A172 (cell line): ENCODE measurements around the gene SPATC1L. TPM values are rescaled to one million over a fixed set of nuclear protein-coding genes. Genes with fewer than 3 reads are reported as not detected.

ENCODE experiments used
- DNase-seq: peaks from one replicate; pipeline ENCODE4 v3.0.0-alpha.2; 2015; ENCODE audit warnings: low spot score
- total RNA-seq: library from RNA; depleted of rRNA; stranded (reverse); fragments of >200 nt; shearing (Covaris generic); gene quantifications from 2 replicates; pipeline ENCODE4 v1.2.3, GENCODE V29; 2014

Gene SPATC1L
- total RNA-seq, 1 experiment from 2014 or later = 16.0 TPM

DNA sequence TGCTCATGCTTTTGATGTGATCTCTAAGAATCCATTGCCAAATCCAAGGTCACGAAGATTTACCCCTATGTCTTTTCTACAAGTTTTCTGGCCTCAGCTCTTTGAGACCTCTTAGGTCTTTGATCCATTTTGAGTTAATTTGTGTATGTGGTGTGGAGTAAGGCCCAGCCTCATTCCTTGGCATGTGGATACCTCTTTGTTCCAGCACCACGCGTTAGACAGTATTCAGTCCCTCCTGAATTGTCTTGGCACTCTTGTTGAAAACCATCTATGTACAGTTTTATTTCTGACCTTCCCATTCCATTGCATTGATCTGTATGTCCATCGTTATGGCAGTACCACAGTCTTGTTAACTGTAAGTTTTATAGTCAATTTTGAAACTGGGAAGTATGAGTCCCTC lies 20.9 kb downstream of the SPATC1L start:
- DNase-seq = no peak

DNA sequence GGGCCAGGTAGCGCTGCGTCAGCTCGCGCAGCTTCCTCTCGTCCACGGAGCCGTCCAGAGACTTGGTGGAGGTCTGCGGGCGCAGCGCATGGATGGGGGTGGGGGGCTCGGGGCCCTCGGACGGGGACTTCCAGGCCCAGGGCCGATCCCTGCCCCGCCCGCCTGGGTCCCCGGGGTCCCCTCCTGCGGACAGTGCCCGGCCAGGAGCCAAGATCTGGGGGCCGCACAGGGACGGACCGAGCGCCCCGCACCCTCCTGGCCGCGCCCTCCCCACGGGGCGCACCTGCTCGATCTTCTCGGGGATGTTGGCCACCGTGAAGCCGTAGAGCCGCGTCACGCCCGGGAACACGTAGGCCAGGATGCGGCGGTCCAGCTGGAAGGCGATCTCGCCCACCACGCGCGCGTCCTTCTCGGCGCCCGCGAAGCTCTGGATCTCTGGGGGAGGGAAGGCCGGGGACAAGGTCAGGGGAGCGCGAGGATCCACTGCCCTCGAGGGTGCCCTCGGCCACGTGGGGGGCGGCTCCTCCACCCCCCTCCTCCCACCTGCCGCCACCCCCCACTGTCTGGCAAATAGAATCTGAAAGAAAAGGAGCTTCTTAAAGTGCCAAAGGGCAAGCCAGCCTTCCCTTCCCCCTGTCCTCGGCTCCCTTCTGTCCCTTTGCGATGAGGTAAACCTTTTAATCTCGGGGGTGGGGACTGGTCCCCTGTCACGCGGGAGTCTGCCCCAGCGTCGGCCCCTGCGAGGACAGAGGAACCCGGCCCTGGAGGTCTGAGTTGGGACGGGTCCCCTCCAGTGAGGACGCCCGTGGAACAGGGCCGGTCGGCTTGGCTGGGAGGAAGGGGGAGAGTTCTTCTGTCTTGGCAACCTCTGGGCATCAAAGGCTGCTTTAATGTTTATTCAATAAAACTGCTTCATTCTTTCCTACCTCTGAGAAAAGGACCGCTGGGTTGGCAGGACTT lies 22.3 kb downstream of the SPATC1L start:
- DNase-seq = no peak

DNA sequence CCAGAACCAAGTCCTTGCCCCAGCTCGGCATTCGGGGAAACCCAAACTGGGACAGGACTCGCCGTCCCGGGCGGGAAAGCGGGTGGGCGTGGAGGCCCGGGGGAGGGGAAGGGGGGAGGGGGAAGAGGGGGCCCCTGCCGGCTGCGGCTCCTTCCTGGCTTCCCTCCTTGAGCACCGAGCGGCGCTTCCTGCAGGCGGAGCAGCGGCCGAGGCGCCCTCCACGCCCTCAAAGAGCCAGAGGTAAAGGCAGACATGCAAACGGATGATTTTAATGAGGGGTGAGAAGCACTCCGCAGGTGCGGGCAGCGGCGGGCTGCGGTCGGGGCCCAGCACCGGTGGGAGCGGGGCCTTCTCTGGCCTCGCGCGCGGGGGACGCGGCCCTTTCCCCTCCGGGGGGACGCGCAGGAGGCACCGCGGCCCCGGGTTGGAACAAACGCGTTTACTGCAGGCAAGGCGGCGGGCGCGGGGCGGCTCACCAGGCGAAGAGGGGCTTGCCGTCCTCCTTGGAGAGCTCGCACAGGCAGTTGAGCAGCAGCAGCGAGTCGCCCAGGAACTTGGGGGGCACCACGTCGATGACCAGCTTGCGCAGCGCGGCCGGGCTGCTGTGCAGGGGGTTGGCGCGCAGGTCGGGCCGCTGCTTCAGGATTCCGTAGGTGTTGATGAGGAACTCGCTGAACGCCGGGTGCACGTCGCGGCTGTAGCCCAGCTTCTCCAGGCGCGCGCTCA lies 23.2 kb downstream of the SPATC1L start:
- no peak for DNase-seq

DNA sequence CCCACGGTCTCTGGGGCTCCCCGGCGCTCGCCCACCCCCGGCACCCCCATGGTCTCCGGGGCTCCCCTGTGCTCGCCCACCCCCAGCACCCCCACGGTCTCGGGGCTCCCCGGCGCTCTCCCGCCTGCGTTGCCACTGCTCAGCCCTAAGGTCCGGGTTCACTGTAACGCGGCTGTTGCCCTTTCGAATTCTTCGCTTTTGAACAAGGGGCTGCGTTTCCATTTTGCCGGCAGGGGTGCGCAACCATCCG lies 23.7 kb downstream of the SPATC1L start:
- no peak for DNase-seq

DNA sequence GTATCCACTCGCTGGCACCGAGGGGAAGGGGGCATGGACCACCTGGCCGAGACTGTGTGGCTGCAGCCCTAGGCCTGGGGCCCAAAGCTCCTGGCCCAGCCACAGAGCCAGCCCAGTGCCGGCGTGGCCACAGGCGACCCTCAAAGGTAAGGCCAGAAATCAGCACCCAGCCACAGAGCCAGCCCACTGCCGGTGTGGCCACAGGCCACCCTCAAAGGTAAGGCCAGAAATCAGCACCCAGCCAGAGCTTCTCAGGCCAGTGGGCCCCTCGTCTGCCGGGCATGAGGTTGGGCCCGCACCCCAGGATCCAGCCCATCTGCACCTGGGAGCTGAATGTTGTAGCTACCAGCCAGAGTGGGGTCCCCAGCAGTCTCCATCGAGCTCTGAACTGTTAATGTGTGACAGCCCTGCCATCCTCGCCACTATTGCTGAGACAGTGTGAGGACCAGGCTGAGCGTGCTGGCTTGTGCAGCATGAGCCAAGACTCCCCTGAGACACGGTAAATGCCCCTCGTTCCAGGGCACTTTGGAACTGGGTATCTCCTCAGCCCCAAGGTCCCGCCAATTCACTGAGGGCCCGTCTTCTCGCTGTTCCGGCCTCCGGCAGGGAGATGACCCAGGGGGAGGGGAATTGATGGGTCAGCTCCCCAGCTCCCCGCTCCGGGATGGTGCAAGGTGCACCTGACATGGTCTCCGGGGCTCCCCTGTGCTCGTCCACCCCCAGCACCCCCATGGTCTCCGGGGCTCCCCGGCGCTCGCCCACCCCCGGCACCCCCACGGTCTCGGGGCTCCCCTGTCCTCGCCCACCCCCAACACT lies 24.2 kb downstream of the SPATC1L start:
- DNase-seq = no peak

DNA sequence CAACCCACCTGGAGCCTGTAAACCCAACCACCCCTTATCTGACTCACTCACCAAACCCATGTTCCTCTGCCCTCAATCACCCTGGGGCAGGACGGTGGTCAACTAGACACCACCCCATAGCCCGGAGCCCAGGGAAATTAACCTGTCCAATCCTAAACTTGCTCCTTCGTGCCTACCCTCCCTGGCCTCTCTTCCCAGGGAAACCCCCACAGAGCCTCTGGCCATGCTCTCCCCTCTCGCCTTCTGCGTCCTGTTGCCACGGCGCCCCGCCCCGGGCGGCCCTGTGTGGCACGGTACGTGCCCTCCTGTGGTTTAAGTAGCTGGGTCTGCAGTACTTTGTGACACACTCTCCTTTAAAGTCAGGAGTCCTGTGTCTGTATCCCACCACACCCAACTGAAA lies 24.9 kb downstream of the SPATC1L start:
- no peak for DNase-seq

DNA sequence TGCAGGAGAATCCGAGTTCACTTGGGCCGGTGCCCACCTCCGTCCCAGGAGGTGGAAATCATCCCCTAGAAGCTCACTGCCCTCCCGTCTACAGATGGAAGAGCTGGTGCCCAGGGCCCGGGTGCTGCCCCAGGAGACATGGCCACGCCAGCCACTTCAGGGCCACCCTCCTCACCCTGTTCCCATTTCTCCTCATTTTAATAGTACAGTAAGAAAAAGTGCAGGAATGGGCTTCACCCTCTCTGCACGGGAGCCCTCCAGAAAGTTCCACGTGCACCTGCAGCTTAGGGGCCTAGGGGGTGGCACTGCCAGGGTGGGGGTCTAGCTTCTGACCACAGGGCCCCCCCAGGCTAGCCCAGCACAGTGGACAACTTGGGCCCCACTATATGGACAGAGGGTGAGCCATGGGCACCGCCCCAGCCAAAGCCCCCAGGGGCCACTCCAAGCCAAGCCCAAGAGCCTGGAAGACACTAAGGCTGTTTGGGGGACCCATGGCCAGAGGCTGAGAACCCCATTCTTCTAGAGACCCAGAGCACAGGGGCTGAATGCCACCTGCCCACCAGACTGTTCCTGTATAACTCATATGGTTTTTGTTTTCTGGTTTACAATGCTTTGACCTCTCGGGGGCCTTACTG lies 25.5 kb downstream of the SPATC1L start:
- no peak for DNase-seq

DNA sequence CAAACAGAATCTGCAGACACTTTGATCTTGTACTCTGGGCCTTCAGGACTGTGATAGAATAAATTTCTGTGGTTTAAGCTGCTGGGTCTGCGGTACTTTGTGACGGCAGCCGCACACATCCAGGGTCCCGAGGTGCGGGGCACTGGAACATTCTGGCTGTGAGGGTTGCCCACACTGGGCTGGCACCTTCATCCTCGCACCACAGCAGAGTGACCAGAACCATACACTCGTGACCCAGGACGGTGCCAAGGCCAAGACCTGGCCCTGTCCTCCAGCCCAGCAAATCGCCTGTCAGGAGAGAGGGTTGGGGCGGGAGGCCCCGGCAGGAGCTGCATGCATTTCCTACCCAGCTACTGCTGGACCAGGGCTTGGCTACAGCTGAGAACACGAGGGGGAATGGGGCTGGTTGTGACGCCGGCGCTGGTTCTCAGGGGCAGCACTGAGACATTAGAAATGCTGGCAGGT lies 26.2 kb downstream of the SPATC1L start:
- DNase-seq = no peak

DNA sequence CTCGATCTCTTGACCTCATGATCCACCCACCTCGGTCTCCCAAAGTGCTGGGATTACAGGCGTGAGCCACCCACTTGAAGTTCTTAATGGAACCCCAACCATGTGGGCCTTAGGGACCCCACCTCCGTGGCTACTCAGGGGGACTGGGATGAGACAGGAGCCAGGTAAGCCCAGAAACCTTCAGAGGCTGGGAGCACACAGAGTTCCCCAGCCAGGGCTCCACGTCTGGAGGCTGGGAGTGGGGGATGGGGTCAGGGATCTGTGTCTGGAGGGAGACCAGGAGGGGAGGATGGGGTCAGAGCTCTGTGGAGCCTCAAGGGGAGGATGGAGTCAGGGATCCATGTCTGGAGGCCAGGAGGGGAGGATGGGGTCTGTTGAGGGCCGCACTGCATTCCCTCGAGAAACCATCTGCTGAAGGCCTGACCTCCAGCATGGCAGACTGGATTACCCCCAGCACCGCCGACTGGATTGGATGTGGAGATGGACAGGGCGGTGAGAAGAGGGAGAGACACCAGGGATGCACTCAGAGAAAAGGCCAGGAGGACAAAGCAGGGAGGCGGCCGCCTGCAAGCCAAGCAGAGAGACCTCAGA lies 26.8 kb downstream of the SPATC1L start:
- DNase-seq = no peak

DNA sequence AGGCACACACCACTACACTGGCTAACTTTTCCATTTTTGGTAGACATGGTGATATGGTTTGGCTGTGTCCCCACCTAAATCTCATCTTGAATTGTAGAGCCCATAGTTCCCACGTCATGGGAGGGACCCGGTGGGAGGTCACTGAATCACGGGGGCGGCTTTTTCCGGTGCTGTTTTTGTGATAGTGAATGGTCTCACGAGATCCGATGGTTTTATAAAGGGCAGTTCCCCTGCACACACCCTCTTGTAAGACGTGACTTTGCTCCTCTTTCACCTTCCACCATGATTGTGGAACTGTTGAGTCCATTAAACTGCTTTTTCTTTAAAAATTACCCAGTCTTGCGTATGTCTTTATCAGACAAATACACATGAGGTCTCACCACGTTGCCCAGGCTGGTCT lies 27.6 kb downstream of the SPATC1L start:
- no peak for DNase-seq

DNA sequence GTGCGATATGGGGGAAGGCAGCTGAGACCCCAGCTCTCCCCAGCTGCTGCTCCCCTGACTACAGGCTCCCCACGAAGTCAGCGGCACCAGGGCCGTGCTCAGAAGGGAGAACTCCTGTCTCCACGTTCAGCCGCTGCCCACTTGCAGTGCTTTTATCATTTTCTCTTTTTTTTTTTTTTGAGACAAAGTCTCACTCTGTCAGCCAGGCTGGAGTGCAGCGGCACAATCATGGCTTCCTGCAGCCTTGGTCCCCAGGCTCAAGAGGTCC lies 27.9 kb downstream of the SPATC1L start:
- DNase-seq = no peak

DNA sequence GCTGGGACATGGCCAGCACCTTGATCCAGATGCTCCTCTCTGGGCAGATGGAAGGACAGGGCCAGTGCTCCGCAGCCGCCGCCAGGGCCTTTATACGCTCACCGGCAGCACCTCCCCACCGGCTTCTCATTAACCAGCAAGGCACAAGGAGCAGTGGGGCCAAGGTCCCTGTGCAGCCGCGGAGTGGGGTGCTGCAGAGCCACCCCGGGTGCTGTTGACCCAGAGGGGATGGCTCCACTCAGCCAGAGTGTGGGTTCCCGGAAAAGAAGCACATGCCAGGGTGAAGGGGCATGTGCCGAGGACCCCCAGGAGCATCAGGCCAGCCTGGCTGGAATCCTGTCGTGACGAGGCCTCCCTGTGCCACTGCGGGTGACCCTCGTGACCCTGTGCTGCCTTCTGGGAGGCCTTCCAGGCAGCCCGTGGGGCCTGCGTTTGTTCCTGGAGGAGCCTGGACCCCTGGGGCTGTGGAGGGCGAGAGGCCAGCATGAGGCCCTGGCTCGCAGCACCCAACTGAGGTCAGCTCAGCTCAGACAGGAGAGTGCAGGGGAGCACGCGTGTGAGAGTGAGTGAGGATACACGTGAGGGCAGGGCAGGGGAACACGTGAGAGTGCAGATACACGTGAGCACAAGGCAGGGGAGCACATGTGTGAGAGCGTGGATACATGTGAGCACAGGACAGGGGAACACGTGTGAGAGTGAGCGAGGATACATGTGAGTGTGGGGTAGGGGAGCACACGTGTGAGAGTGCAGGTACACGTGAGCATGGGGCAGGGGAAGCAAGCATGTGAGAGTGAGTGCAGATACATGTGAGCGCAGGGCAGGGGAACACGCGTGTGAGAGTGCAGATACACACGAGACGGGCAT lies 28.5 kb downstream of the SPATC1L start, which contains the start of gene FTCD:
Gene FTCD (minus strand): TSS at position 66 of the 864 bp plus-strand sequence. CDS start 56 bp downstream, at position 10.
- no peak for DNase-seq

DNA sequence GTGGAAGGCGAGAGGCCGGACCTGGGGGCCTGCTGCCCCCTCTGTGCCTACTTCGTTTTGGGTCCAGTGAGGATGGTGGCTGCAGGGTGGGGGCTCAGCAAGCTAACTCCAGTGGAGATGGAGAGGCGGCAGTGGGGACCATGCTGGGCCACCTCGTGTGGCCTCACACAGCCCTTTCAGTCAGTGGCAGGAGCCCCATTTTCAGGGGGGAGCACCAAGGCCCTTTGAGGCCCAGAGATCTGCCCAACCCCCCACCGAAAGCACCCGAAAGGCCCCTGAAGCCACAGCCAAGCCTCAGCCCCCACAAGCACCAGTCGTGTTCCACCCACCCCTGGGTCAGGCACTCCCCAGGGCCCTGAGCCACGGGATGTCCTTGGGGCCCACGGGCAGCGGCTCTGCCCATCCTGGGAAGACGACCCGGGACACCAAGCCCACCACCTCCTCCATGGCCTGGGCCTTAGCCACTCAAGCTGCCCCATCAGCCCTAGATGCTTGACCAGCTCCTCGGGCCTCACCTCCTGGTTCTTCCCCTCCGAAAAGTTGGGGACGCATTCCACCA lies 29.2 kb downstream of the SPATC1L start:
- no peak for DNase-seq

DNA sequence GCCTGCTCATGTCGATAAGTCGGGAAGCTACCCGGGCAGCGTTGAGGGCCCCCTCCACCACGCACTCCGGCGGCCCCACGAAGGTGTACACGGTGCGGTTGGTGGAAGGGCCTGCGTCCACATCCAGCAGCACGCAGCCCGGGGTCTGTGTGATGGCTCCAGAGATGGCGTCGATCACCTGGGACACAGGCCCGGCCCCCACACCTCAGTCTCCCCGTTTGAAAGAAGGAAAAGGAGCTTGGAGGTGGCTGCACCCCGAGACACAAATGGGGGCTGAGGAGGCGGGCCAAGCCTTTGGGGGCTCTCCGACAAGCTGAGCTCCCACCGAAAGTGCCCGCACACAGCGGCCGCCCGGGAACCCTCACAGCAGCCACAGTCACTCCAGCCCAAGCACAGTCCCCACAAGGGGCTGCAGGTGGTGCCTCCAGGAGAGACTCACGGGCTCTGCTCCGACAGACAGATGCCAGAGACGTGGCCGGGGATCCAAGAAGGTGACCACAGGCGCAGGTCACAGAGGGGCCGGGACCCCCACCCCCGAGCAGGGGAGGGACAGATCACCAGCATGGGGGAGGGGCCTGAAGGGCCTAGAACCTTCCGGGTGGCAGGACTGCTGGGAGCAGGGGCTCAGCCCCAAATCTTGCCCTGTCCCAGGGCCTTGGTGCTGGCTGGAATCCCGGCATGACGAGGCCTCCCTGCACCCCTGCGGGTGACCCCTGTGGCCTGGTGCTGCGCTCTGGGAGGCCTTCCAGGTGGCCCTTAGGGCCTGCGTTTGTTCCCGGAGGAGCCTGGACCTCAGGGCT lies 29.9 kb downstream of the SPATC1L start:
- no peak for DNase-seq

DNA sequence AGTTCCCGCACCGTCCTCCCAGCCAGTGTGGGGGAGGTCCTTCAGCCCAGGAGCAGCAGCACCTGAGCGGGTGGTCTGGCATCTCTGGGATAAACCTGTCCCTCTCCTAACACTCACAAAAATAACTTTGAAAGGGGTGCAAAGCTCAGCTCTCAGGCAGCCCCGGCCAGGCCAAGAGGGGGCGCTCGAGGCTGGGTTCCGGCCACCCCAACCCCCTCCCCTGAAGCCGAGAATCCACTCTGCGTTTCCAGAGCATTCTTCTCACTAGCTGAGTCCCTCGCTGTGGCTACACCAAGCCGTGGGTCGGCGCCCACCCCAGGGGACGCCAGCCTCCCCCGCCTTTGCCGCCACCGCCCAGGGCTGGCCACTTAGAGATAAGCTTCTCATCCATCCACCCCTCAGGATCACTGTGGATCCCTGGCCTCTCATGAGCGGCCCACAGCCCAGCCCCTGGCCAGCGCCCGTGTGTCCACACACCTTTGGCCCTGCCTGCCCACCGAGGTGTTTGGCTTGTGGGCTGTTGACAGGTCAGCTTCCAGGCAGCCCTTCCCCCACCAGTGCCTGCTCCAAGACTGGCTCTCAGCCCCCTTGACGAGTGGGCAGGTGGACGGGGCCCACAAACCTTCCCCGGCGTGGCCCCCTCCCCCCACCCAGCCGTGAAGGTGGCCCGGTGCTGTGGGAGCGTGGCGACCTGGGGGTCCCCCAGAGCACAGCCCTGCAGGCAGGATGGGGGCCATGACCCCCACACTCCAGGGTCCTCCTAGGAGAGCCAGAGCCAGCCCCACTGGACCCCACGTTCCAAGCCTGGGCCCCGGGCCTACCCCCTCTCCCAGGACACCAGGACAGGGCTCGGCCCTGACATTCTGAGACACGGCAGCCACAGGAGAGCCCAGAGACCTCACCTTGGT lies 30.8 kb downstream of the SPATC1L start:
- DNase-seq = no peak

DNA sequence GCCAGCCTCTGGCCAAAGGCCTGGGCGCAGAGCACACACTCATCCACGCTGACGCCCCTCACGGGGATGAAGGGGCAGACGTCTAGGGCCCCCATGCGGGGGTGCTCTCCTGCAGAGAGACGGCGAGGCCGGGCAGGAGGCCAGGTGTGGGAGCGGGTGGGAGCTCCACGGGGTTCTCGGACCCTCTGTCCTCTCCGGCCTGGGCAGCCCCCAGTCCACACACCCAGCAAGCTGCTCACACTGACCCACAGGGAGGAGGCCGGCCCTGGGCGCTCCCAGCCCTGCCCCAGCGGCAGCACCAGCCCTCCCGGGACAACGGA lies 31.4 kb downstream of the SPATC1L start:
- DNase-seq = no peak

DNA sequence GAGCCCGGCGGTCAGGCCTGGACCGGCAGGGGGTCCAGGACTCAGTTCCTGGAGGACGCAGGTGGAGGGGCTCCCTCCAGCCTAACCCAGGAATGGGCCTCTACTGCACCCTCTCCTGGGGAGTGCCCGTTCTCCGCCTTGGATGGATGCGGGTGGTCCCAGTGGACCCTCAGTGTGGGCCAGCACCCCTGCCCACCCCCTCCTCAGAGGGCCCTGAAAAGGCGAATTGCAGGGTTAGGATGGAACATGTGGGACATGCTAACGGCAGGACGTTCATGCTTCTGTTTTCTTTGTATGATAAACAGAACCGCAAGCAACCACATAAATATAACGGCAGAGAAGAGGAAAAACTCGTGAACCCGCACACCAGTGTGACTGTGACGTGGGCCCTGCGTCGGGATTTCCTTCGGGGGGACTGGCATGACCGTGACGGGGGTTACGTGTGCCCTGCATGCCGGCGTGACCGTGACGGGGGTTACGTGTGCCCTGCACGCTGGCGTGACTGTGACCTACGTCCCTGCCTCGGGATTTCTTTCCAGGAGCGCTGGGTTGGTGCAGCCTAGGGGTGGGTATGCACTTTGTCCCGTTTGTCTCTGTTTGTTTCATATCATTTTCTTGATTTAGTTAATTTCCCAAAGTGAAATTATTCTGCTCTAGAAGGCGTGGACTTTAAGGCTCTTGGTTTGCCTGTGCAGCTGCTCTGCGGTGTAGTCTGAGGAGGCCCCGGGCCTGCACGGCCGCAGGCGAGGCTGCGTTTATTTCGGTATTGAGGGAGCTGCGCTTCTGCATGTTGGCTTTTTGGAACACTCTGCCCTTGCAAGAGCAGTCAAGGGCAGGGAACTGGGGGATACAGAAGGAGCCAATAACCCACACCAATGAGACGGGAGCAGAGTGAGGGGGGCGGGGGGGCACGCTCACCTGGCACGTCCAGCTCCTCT lies 32.0 kb downstream of the SPATC1L start:
- no peak for DNase-seq
